SK-N-SH (cell line): Measurements from ENCODE around the gene GPR27. TPM values are rescaled to one million over a fixed set of nuclear protein-coding genes. Genes with fewer than 3 reads are reported as not detected.

Experiments used
- CTCF ChIA-PET: fragments of 300-600, 350-600 bp; formaldehyde crosslinking; extraction: SDS; loops from one replicate; lab custom pipeline; 2021; lab: Yijun Ruan, JAX
- POLR2A ChIA-PET: fragments of 350-600 bp; sonication (Branson Sonifier 250); formaldehyde crosslinking; extraction: SDS; loops from one replicate; lab custom pipeline; 2020; ENCODE audit warnings: antibody characterized with exemption, inconsistent platforms; lab: Yijun Ruan, JAX
- DNase-seq: peaks from one replicate; pipeline ENCODE4 v3.0.0; 2012
- H2AFZ ChIP-seq: fragments of 200-600 bp; sonication (generic); 2 replicates; pipeline ENCODE4 v1.8.1; 2016; ENCODE audit warnings: antibody characterized with exemption, mild to moderate bottlenecking, low read depth
- H3F3A ChIP-seq: fragments of 200-600 bp; sonication (generic); replicated peaks from 2 replicates; pipeline ENCODE3; 2016; ENCODE audit warnings: antibody characterized with exemption, mild to moderate bottlenecking; ENCODE audit not compliant: insufficient read depth
- H3K27ac ChIP-seq, 2 experiments: fragments of 200-500 bp in 1 of 2; fragments of 200-600 bp in 1 of 2; sonication (Bioruptor generic) in 1 of 2; sonication (generic), shearing (Covaris generic) in 1 of 2; 2 replicates each; pipeline versions ENCODE4 v1.5.1 to v1.6.1; 2014 to 2016; ENCODE audit warnings: low read depth in 2 of 2, inconsistent platforms in 1 of 2, low read length in 1 of 2, mild to moderate bottlenecking in 1 of 2, mixed read lengths in 1 of 2
- H3K27me3 ChIP-seq: fragments of 200-600 bp; sonication (generic), shearing (Covaris generic); 2 replicates; pipeline ENCODE4 v1.6.1; 2016; ENCODE audit warnings: mixed run types; ENCODE audit not compliant: insufficient read depth
- H3K36me3 ChIP-seq, 2 experiments: fragments of 200-500 bp in 1 of 2; fragments of 200-600 bp in 1 of 2; sonication (Bioruptor generic) in 1 of 2; sonication (generic) in 1 of 2; replicated peaks in 1 of 2; 2 replicates each; pipeline versions ENCODE3 to v1.5.1; 2014 to 2016; ENCODE audit warnings: low read length in 1 of 2, mild to moderate bottlenecking in 1 of 2; ENCODE audit not compliant: insufficient read depth in 2 of 2, control insufficient read depth in 1 of 2
- H3K4me1 ChIP-seq, 2 experiments: fragments of 200-500 bp in 1 of 2; fragments of 200-600 bp in 1 of 2; sonication (Bioruptor generic) in 1 of 2; sonication (generic), shearing (Covaris generic) in 1 of 2; 2 replicates each; pipeline versions ENCODE4 v1.5.1 to v1.6.1; 2014 to 2016; ENCODE audit warnings: low read depth in 1 of 2, low read length in 1 of 2, mixed run types in 1 of 2; ENCODE audit not compliant: insufficient read depth in 2 of 2, control insufficient read depth in 1 of 2
- H3K4me2 ChIP-seq: fragments of 200-600 bp; sonication (generic), shearing (Covaris generic); 2 replicates; pipeline ENCODE4 v1.6.1; 2017; ENCODE audit warnings: mixed run types
- H3K4me3 ChIP-seq, 2 experiments: fragments of 200-500 bp in 1 of 2; fragments of 200-600 bp in 1 of 2; sonication (Bioruptor generic) in 1 of 2; sonication (generic), shearing (Covaris generic) in 1 of 2; 2 replicates each; pipeline versions ENCODE4 v1.5.1 to v1.8.1; 2014 to 2016; ENCODE audit warnings: low read depth in 2 of 2, inconsistent platforms in 1 of 2, low read length in 1 of 2, mild to moderate bottlenecking in 1 of 2, mixed read lengths in 1 of 2, moderate library complexity in 1 of 2
- H3K79me2 ChIP-seq: fragments of 200-600 bp; sonication (generic); 2 replicates; pipeline ENCODE4 v1.8.1; 2017; ENCODE audit warnings: mild to moderate bottlenecking; ENCODE audit not compliant: insufficient read depth
- H3K9ac ChIP-seq: fragments of 200-600 bp; sonication (generic); 2 replicates; pipeline ENCODE4 v1.6.1; 2017; ENCODE audit warnings: mixed run types
- H3K9me2 ChIP-seq: fragments of 200-600 bp; sonication (generic); 2 replicates; pipeline ENCODE4 v1.6.1; 2017; ENCODE audit warnings: mixed run types
- H3K9me3 ChIP-seq: fragments of 200-600 bp; sonication (generic); 2 replicates; pipeline ENCODE4 v1.6.1; 2017; ENCODE audit warnings: mixed run types, mild to moderate bottlenecking, moderate library complexity
- H4K20me1 ChIP-seq: fragments of 200-600 bp; sonication (generic); 2 replicates; pipeline ENCODE4 v1.6.1; 2017; ENCODE audit warnings: mild to moderate bottlenecking, mixed run types; ENCODE audit not compliant: insufficient read depth
- ELF1 ChIP-seq: IDR thresholded peaks from 2 replicates; pipeline ENCODE4 v1.4.0; 2012
- FOSL2 ChIP-seq: IDR thresholded peaks from 2 replicates; pipeline ENCODE4 v1.4.0; 2012; ENCODE audit warnings: low read depth, mild to moderate bottlenecking, moderate library complexity, borderline replicate concordance
- FOXJ3 ChIP-seq: sonication (generic); formaldehyde crosslinking; IDR thresholded peaks from 2 replicates; pipeline ENCODE4 v1.5.1; 2020; ENCODE audit warnings: mild to moderate bottlenecking, missing genetic modification reagents
- IRF3 ChIP-seq: fragments of 150-350 bp; IDR thresholded peaks from 2 replicates; pipeline ENCODE4 v1.6.1; 2016; ENCODE audit warnings: mild to moderate bottlenecking, low read depth, low read length
- JUND ChIP-seq: IDR thresholded peaks from 2 replicates; pipeline ENCODE4 v1.4.0; 2012
- NRF1 ChIP-seq: IDR thresholded peaks from 2 replicates; pipeline ENCODE4 v1.6.1; 2012; ENCODE audit warnings: low read depth, mild to moderate bottlenecking, low read length
- POLR2AphosphoS5 ChIP-seq: IDR thresholded peaks from 2 replicates; pipeline ENCODE4 v1.6.1; 2012; ENCODE audit warnings: low read depth, low read length
- RFX5 ChIP-seq: IDR thresholded peaks from 2 replicates; pipeline ENCODE4 v1.6.1; 2012; ENCODE audit warnings: mild to moderate bottlenecking, improper control_type of control experiment, low read length
- SIN3A ChIP-seq: IDR thresholded peaks from 2 replicates; pipeline ENCODE4 v1.6.1; 2012; ENCODE audit warnings: low read depth, mild to moderate bottlenecking, low read length, moderate library complexity, borderline replicate concordance
- SMC3 ChIP-seq: IDR thresholded peaks from 2 replicates; pipeline ENCODE4 v1.6.1; 2012; ENCODE audit warnings: low read depth, low read length, improper control_type of control experiment
- TEAD4 ChIP-seq: IDR thresholded peaks from 2 replicates; pipeline ENCODE4 v1.4.0; 2012; ENCODE audit warnings: mild to moderate bottlenecking, borderline replicate concordance; ENCODE audit not compliant: insufficient read depth
- YY1 ChIP-seq: IDR thresholded peaks from 2 replicates; pipeline ENCODE4 v1.4.0; 2012; ENCODE audit warnings: low read depth, mild to moderate bottlenecking
- WGBS: methylation state at CpG from one replicate; pipeline ENCODE4 v1.1.6; 2017; ENCODE audit warnings: low lambda C conversion rate; 5-methylcytosine and 5-hydroxymethylcytosine counted together
- polyA plus RNA-seq, 3 experiments: library from polyadenylated mRNA; depleted of rRNA; stranded (reverse); fragments of >200 nt; gene quantifications; 2 replicates each; pipeline ENCODE4 v1.2.3, GENCODE V29; 2012
- TF ChIP-seq, protein P1 (sequence below): IDR thresholded peaks from 2 replicates; pipeline ENCODE4 v1.6.1; 2012; ENCODE audit warnings: mild to moderate bottlenecking, low read depth, low read length, moderate library complexity
- TF ChIP-seq, protein P2 (sequence below): IDR thresholded peaks from 2 replicates; pipeline ENCODE4; 2012

Gene GPR27
- polyA plus RNA-seq, 1 of the 3 experiments (the other 2 are of a cell fraction): 0.05 TPM

- Histone ChIP-seq H3K4me1 (peaks cover 0 to 7% of the 10 kb centered on the region in 2 experiments; a peak in 1 of 4 replicates), H3F3A (no peaks in the 10 kb centered on the region), H3K27ac (no peak overlapping the region), H3K9me2 (no peaks in the 10 kb centered on the region), H3K27me3 (no peaks in the 10 kb centered on the region), H2AFZ (no peak overlapping the region), H3K9me3 (no peaks in the 10 kb centered on the region), H3K79me2 (no peaks in the 10 kb centered on the region), H3K4me3 (no peak overlapping the region), H4K20me1 (no peaks in the 10 kb centered on the region), H3K4me2 (no peak overlapping the region), H3K9ac (no peak overlapping the region)
- POLR2A ChIA-PET: no interaction called here
- no peak for DNase-seq
- WGBS: 42% methylated on average over 4 of the region's 7 CpGs
- CTCF ChIA-PET: interaction anchor here (1.3 kb wide), 1 partner anchor 68 kb away, joined by 4 read pairs; no protein-coding TSS in a partner anchor
- TF ChIP-seq FOXJ3: no peak
- TF ChIP-seq SIN3A: no peak
- no peak for TF ChIP-seq YY1
- no peak for TF ChIP-seq POLR2AphosphoS5
- no peak for TF ChIP-seq TEAD4
- TF ChIP-seq, all 33 proteins: peak for 0
- no peaks in the 10 kb centered on the region for H3K36me3 ChIP-seq
Measured at GRCh38 chr3:71797455-71797854, 43.8 kb downstream of the GPR27 start.

DNA sequence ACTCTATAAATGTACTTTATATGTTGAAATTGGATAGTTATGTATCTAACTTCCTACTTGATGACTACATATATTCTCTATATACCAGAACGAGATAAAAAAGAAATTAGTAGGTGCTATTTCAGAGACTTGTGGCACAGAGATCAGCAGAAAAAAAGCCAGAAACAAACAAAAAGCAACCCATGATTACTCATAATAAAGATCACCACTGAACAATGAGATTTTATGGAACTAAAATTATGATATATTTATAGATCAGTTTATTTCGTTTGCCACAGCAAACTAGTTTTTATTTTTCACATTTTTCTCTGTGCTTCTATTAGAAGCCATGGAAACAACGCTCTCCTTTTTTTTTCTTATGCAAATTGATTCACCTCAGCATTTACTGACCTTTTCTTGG is 46.4 kb downstream of the GPR27 start:
- Histone ChIP-seq H3K9me3 (no peaks in the 10 kb centered on the region), H3K36me3 (no peaks in the 10 kb centered on the region), H3K9ac (no peak overlapping the region), H3F3A (no peaks in the 10 kb centered on the region), H3K27me3 (no peaks in the 10 kb centered on the region), H3K79me2 (no peaks in the 10 kb centered on the region), H3K27ac (no peak overlapping the region), H4K20me1 (no peaks in the 10 kb centered on the region), H3K4me3 (no peak overlapping the region), H3K4me1 (peaks cover 0 to 7% of the 10 kb centered on the region in 2 experiments; a peak in 1 of 4 replicates), H3K4me2 (no peak overlapping the region), H2AFZ (no peak overlapping the region), H3K9me2 (no peaks in the 10 kb centered on the region)
- 21% methylated on average over 3 of the region's 3 CpGs for whole genome bisulfite sequencing
- TF ChIP-seq RFX5: no peak
- no peak for TF ChIP-seq IRF3
- POLR2A ChIA-PET: no interaction called here
- no peak for DNase-seq
- CTCF ChIA-PET: interaction anchor here (1.1 kb wide), 1 partner anchor 70 kb away, joined by 3 read pairs; no protein-coding TSS in a partner anchor

DNA sequence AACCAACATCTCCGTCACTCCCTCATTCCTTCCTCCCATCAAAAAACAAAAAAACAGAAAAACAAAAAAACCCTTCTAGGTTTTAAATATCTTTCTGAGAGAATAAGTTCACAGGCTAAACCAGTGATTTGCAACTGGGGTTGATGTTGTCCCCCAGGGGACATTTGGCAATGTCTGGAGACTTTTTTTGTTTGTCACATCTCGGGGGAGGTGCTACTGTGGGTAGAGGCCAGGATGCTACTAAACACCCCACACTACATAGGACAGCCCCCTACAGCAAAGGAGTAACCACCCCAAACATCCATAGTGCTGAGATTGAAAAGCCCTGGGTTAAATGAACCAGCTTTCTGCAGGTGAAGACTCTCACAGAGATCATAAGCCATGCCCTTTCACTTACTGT is 48.3 kb downstream of the GPR27 start:
- Histone ChIP-seq H3F3A (no peaks in the 10 kb centered on the region), H3K79me2 (no peaks in the 10 kb centered on the region), H3K4me2 (no peak overlapping the region), H3K27ac (no peak overlapping the region), H3K27me3 (no peaks in the 10 kb centered on the region), H2AFZ (no peak overlapping the region), H3K9me3 (no peaks in the 10 kb centered on the region), H3K36me3 (no peaks in the 10 kb centered on the region), H3K4me1 (peaks cover 0 to 2% of the 10 kb centered on the region in 2 experiments; a peak in 1 of 4 replicates), H3K4me3 (no peak overlapping the region), H3K9ac (no peak overlapping the region), H3K9me2 (no peaks in the 10 kb centered on the region), H4K20me1 (no peaks in the 10 kb centered on the region)
- WGBS: 44% methylated on average over 2 of the region's 2 CpGs
- ChIA-PET POLR2A (no interaction called here), CTCF (interaction anchor here (0.6 kb wide), 1 partner anchor 10 kb away, joined by 3 read pairs; no protein-coding TSS in a partner anchor)
- TF ChIP-seq SIN3A (no peak), JUND (no peak), NRF1 (no peak), RFX5 (no peak), SMC3 (no peak), FOSL2 (no peak), TEAD4 (no peak), ELF1 (no peak)
- TF ChIP-seq, protein P1, sequence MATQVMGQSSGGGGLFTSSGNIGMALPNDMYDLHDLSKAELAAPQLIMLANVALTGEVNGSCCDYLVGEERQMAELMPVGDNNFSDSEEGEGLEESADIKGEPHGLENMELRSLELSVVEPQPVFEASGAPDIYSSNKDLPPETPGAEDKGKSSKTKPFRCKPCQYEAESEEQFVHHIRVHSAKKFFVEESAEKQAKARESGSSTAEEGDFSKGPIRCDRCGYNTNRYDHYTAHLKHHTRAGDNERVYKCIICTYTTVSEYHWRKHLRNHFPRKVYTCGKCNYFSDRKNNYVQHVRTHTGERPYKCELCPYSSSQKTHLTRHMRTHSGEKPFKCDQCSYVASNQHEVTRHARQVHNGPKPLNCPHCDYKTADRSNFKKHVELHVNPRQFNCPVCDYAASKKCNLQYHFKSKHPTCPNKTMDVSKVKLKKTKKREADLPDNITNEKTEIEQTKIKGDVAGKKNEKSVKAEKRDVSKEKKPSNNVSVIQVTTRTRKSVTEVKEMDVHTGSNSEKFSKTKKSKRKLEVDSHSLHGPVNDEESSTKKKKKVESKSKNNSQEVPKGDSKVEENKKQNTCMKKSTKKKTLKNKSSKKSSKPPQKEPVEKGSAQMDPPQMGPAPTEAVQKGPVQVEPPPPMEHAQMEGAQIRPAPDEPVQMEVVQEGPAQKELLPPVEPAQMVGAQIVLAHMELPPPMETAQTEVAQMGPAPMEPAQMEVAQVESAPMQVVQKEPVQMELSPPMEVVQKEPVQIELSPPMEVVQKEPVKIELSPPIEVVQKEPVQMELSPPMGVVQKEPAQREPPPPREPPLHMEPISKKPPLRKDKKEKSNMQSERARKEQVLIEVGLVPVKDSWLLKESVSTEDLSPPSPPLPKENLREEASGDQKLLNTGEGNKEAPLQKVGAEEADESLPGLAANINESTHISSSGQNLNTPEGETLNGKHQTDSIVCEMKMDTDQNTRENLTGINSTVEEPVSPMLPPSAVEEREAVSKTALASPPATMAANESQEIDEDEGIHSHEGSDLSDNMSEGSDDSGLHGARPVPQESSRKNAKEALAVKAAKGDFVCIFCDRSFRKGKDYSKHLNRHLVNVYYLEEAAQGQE: no peak
- TF ChIP-seq, protein P2, sequence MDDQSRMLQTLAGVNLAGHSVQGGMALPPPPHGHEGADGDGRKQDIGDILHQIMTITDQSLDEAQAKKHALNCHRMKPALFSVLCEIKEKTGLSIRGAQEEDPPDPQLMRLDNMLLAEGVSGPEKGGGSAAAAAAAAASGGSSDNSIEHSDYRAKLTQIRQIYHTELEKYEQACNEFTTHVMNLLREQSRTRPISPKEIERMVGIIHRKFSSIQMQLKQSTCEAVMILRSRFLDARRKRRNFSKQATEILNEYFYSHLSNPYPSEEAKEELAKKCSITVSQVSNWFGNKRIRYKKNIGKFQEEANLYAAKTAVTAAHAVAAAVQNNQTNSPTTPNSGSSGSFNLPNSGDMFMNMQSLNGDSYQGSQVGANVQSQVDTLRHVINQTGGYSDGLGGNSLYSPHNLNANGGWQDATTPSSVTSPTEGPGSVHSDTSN: no peak
- no peak for DNase-seq
